ENCODE data around the gene CDKN1A.

- TF ChIP-seq CTCF (IDR thresholded peaks at IDR 0.05; ENCODE audit: low read length) (no peak), EZH2 (IDR thresholded peaks at IDR 0.05; ENCODE audit: borderline replicate concordance, low read length) (no peak)
Measured at GRCh38 chr6:36685926-36686667, 7.6 kb downstream of the CDKN1A start.
